Tibial nerve (tissue), 4 donors: ENCODE measurements around the gene NDUFB10.

Experiments
- EP300 ChIP-seq, 2 donors: sonication (generic); formaldehyde crosslinking; IDR thresholded peaks; one replicate each; pipeline ENCODE4 v1.6.1; 2017; ENCODE audit warnings: antibody characterized with exemption in 2 of 2, mild to moderate bottlenecking in 1 of 2
- POLR2A ChIP-seq, 2 donors: fragments of 450-650 bp; IDR thresholded peaks; one replicate each; pipeline ENCODE4 v1.6.1; 2017; ENCODE audit warnings: antibody characterized with exemption in 2 of 2, mild to moderate bottlenecking in 2 of 2, moderate library complexity in 2 of 2
- TF ChIP-seq, protein P1 (sequence below), 5 experiments: fragments of 200-600 bp in 3 of 5; fragments of 450-650 bp in 2 of 5; sonication (generic) in 3 of 5; IDR thresholded peaks; one replicate each; pipeline ENCODE4 v1.5.1; 2016 to 2019; ENCODE audit warnings: antibody characterized with exemption in 5 of 5, mild to moderate bottlenecking in 3 of 5, moderate library complexity in 2 of 5

DNA sequence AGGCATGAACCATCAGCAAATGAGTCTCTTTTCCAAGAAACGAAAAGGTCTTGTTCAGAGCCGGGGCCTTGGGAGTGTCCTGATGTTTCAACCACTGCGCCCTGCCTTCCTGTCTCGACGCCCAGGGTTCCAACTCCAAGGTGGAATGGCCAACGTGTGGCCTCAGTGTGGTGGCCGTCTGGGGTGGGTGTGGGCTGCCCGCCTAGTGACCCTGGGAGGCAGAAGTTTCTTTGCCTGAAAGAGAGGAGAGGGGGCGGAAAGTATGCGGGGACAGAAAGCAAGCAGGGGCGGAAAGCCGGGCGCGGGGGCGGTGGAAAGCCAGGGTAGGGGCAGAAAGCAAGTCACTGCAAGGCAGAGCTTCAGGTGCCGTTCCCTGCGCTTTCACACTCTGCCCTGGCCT is 20.4 kb upstream of the NDUFB10 start:
- TF ChIP-seq, protein P1, sequence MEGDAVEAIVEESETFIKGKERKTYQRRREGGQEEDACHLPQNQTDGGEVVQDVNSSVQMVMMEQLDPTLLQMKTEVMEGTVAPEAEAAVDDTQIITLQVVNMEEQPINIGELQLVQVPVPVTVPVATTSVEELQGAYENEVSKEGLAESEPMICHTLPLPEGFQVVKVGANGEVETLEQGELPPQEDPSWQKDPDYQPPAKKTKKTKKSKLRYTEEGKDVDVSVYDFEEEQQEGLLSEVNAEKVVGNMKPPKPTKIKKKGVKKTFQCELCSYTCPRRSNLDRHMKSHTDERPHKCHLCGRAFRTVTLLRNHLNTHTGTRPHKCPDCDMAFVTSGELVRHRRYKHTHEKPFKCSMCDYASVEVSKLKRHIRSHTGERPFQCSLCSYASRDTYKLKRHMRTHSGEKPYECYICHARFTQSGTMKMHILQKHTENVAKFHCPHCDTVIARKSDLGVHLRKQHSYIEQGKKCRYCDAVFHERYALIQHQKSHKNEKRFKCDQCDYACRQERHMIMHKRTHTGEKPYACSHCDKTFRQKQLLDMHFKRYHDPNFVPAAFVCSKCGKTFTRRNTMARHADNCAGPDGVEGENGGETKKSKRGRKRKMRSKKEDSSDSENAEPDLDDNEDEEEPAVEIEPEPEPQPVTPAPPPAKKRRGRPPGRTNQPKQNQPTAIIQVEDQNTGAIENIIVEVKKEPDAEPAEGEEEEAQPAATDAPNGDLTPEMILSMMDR (IDR thresholded peaks at IDR 0.05): no peak
- no peak for TF ChIP-seq POLR2A (IDR thresholded peaks at IDR 0.05)
- no peak for TF ChIP-seq EP300 (IDR thresholded peaks at IDR 0.05)
